ENCODE results near the gene TMEM203.

GRCh38 chr9:137228506-137228967 lies 23.1 kb upstream of the TMEM203 start:
- TF ChIP-seq, protein P1, sequence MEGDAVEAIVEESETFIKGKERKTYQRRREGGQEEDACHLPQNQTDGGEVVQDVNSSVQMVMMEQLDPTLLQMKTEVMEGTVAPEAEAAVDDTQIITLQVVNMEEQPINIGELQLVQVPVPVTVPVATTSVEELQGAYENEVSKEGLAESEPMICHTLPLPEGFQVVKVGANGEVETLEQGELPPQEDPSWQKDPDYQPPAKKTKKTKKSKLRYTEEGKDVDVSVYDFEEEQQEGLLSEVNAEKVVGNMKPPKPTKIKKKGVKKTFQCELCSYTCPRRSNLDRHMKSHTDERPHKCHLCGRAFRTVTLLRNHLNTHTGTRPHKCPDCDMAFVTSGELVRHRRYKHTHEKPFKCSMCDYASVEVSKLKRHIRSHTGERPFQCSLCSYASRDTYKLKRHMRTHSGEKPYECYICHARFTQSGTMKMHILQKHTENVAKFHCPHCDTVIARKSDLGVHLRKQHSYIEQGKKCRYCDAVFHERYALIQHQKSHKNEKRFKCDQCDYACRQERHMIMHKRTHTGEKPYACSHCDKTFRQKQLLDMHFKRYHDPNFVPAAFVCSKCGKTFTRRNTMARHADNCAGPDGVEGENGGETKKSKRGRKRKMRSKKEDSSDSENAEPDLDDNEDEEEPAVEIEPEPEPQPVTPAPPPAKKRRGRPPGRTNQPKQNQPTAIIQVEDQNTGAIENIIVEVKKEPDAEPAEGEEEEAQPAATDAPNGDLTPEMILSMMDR (IDR thresholded peaks at IDR 0.05), result no peak
- no peak for TF ChIP-seq POLR2A (IDR thresholded peaks at IDR 0.05)

Data from thyroid gland (tissue), 4 donors.